ENCODE results near the gene NFIA. TPM values are rescaled to one million over a fixed set of nuclear protein-coding genes. Genes with fewer than 3 reads are reported as not detected.

NFIA gene
- polyA plus RNA-seq, 4 donors: 1.6 to 9.7 (median 4.9) TPM

- peaks cover 4 to 22% (median 12%) of the 10 kb centered on the region in 3 donors for H3K4me1 ChIP-seq (ENCODE audit: control insufficient read depth in 3 of 3, insufficient read depth in 2 of 3, low read depth in 1 of 3, low read length in 2 of 3)
- no peaks in the 10 kb centered on the region for H3K27me3 ChIP-seq (ENCODE audit: control insufficient read depth in 3 of 3, insufficient read depth in 3 of 3, low read length in 3 of 3)
- 1 to 13% (median 2%) methylated on average over 12 to 14 of the region's 14 CpGs for WGBS, 3 donors
- peak overlapping the region; percentile 17 to 65 (median 35) for H3K27ac ChIP-seq (ENCODE audit: low read depth in 1 of 3, low read length in 2 of 3)
- no peaks in the 10 kb centered on the region for H3K9me3 ChIP-seq (ENCODE audit: control insufficient read depth in 2 of 2, insufficient read depth in 1 of 2, low read depth in 1 of 2, low read length in 1 of 2)
- peak overlapping the region in 2 of 3 donors; percentile 22 to 28 for H3K4me3 ChIP-seq (ENCODE audit: low read depth in 1 of 3, low read length in 3 of 3)
- DNase-seq (peak; percentile 75 to 77), FAIRE-seq (no peak)
- H3K36me3 ChIP-seq (ENCODE audit: control insufficient read depth in 3 of 3, insufficient read depth in 2 of 3, low read depth in 1 of 3, low read length in 3 of 3): no peaks in the 10 kb centered on the region
Measured at GRCh38 chr1:61079898-61080336, 2.4 kb upstream of the NFIA start.

DNA sequence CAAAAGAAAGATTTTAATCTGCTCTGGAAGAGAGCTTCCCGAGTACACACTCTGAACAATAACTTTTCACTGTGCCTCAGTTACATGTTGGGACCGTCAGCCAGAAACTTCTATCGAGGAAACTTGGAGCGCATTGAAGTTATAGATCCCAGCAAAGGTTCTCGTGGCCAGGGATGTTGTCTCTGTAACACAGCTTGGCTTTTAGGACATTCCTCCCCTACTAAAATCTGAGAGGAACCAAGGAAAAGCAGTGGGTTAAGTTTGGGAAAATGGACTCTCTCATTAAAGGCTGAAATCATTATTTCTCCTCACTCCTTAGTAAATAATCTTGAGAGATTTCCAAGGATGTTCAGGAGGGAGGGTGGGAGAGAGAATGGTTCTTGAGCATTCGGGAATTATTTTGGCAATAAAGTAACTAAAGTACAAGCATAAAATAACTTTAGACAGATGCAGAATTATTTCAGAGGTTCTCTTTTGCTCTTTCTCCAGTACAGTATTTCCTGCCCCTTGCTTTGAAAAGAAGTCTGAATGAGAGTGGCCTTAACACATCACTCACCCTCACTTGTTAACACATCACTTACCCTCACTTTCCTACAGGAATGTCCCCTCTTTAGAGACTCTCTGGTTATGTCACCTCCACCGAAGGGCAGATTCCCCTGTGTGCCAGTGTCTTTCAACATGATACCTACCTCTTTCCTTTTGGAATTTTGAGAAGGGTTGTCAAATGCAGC lies 1.8 kb upstream of the NFIA start:
- FAIRE-seq: no peak
- Histone ChIP-seq H3K9me3 (ENCODE audit: control insufficient read depth in 2 of 2, insufficient read depth in 1 of 2, low read depth in 1 of 2, low read length in 1 of 2) (no peaks in the 10 kb centered on the region), H3K27me3 (ENCODE audit: control insufficient read depth in 3 of 3, insufficient read depth in 3 of 3, low read length in 3 of 3) (no peaks in the 10 kb centered on the region), H3K4me1 (ENCODE audit: control insufficient read depth in 3 of 3, insufficient read depth in 2 of 3, low read depth in 1 of 3, low read length in 2 of 3) (peaks cover 4 to 22% (median 12%) of the 10 kb centered on the region in 3 donors), H3K27ac (ENCODE audit: low read depth in 1 of 3, low read length in 2 of 3) (peak overlapping the region in 2 of 3 donors; percentile 47 to 65), H3K4me3 (ENCODE audit: low read depth in 1 of 3, low read length in 3 of 3) (peak overlapping the region in 1 of 3 donors; percentile 22), H3K36me3 (ENCODE audit: control insufficient read depth in 3 of 3, insufficient read depth in 2 of 3, low read depth in 1 of 3, low read length in 3 of 3) (no peaks in the 10 kb centered on the region)
- WGBS, 3 donors: 21 to 27% (median 26%) methylated on average over 7 of the region's 7 CpGs
- peak in 1 of 2 donors; percentile 16 for DNase-seq

- H3K4me1 ChIP-seq (ENCODE audit: control insufficient read depth in 3 of 3, insufficient read depth in 2 of 3, low read depth in 1 of 3, low read length in 2 of 3): peaks cover 4 to 22% (median 12%) of the 10 kb centered on the region in 3 donors
Measured at GRCh38 chr1:61081144-61081685, 1.1 kb upstream of the NFIA start.

GRCh38 chr1:61081686-61082310 lies 563 bp upstream of the NFIA start:
- peak; percentile 49 to 78 for DNase-seq
- Histone ChIP-seq H3K36me3 (ENCODE audit: control insufficient read depth in 3 of 3, insufficient read depth in 2 of 3, low read depth in 1 of 3, low read length in 3 of 3) (no peaks in the 10 kb centered on the region), H3K9me3 (ENCODE audit: control insufficient read depth in 2 of 2, insufficient read depth in 1 of 2, low read depth in 1 of 2, low read length in 1 of 2) (no peaks in the 10 kb centered on the region), H3K4me1 (ENCODE audit: control insufficient read depth in 3 of 3, insufficient read depth in 2 of 3, low read depth in 1 of 3, low read length in 2 of 3) (peaks cover 4 to 22% (median 12%) of the 10 kb centered on the region in 3 donors), H3K27me3 (ENCODE audit: control insufficient read depth in 3 of 3, insufficient read depth in 3 of 3, low read length in 3 of 3) (no peaks in the 10 kb centered on the region), H3K27ac (ENCODE audit: low read depth in 1 of 3, low read length in 2 of 3) (peak overlapping the region in 2 of 3 donors; percentile 65 to 81), H3K4me3 (ENCODE audit: low read depth in 1 of 3, low read length in 3 of 3) (peak overlapping the region; percentile 74 to 83 (median 81))
- WGBS, 3 donors: 1% methylated on average over 34 to 41 of the region's 41 CpGs
- no peak for FAIRE-seq

More at GRCh38 chr1:61081144-61081685, 1.1 kb upstream of the NFIA start:
- no peaks in the 10 kb centered on the region for H3K36me3 ChIP-seq (ENCODE audit: control insufficient read depth in 3 of 3, insufficient read depth in 2 of 3, low read depth in 1 of 3, low read length in 3 of 3)
- FAIRE-seq (no peak), DNase-seq (peak in 1 of 2 donors; percentile 16)
- H3K27ac ChIP-seq (ENCODE audit: low read depth in 1 of 3, low read length in 2 of 3): peak overlapping the region in 2 of 3 donors; percentile 65 to 81
- H3K9me3 ChIP-seq (ENCODE audit: control insufficient read depth in 2 of 2, insufficient read depth in 1 of 2, low read depth in 1 of 2, low read length in 1 of 2): no peaks in the 10 kb centered on the region
- H3K27me3 ChIP-seq (ENCODE audit: control insufficient read depth in 3 of 3, insufficient read depth in 3 of 3, low read length in 3 of 3): no peaks in the 10 kb centered on the region
- peak overlapping the region; percentile 74 to 83 (median 81) for H3K4me3 ChIP-seq (ENCODE audit: low read depth in 1 of 3, low read length in 3 of 3)
- 8 to 9% (median 9%) methylated on average over 8 of the region's 8 CpGs for WGBS, 3 donors

GRCh38 chr1:61083013-61083806 lies 849 bp downstream of the NFIA start:
- 0 to 1% (median 1%) methylated on average over 81 to 105 of the region's 105 CpGs for WGBS, 3 donors
- peaks cover 4 to 22% (median 12%) of the 10 kb centered on the region in 3 donors for H3K4me1 ChIP-seq (ENCODE audit: control insufficient read depth in 3 of 3, insufficient read depth in 2 of 3, low read depth in 1 of 3, low read length in 2 of 3)
- FAIRE-seq: no peak

DNA sequence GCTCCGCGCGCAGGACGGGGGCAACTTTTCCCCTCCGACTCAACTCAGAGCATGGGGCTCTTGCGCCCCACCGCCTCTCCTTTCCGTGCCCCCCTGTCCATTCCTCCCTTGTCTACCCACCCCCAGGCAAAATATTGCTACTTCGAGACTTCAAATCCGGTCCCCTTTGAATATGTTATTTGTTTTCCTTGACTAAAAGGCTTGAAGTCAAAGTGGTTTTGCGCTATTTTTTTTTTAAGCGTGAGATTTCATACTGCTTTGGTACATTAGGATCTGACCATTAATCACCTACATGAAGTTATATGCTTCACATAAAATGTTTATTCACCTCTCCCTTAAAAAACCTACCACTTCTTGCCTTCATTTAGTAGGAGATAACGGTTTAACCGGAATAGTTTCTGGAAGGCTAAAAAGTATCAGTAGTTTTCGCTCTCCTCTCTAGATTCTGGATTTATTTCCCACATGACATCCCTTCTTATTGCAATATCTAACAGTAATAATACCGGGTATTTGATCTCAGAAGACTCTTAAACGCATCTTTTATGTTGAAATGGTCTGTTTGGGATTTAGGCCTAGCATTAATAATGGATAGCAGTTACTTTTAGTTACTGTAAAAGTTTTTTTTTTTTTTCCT lies 1.6 kb downstream of the NFIA start:
- peak overlapping the region; percentile 67 to 83 (median 81) for H3K4me3 ChIP-seq (ENCODE audit: low read depth in 1 of 3, low read length in 3 of 3)
- peaks cover under 1 to 15% (median 7%) of the 10 kb centered on the region in 3 donors for H3K4me1 ChIP-seq (ENCODE audit: control insufficient read depth in 3 of 3, insufficient read depth in 2 of 3, low read depth in 1 of 3, low read length in 2 of 3)
- no peaks in the 10 kb centered on the region for H3K27me3 ChIP-seq (ENCODE audit: control insufficient read depth in 3 of 3, insufficient read depth in 3 of 3, low read length in 3 of 3)
- no peak for FAIRE-seq
- DNase-seq: no peak
- 9 to 16% (median 14%) methylated on average over 13 to 17 of the region's 17 CpGs for WGBS, 3 donors
- peak overlapping the region; percentile 42 to 96 (median 62) for H3K27ac ChIP-seq (ENCODE audit: low read depth in 1 of 3, low read length in 2 of 3)
- peaks cover 0 to 8% (median 0%) of the 10 kb centered on the region in 3 donors for H3K36me3 ChIP-seq (ENCODE audit: control insufficient read depth in 3 of 3, insufficient read depth in 2 of 3, low read depth in 1 of 3, low read length in 3 of 3)
- no peaks in the 10 kb centered on the region for H3K9me3 ChIP-seq (ENCODE audit: control insufficient read depth in 2 of 2, insufficient read depth in 1 of 2, low read depth in 1 of 2, low read length in 1 of 2)

More at GRCh38 chr1:61083013-61083806, 849 bp downstream of the NFIA start:
- H3K36me3 ChIP-seq (ENCODE audit: control insufficient read depth in 3 of 3, insufficient read depth in 2 of 3, low read depth in 1 of 3, low read length in 3 of 3): peaks cover 0 to 3% (median 0%) of the 10 kb centered on the region in 3 donors
- peak overlapping the region; percentile 62 to 96 (median 80) for H3K27ac ChIP-seq (ENCODE audit: low read depth in 1 of 3, low read length in 2 of 3)
- H3K9me3 ChIP-seq (ENCODE audit: control insufficient read depth in 2 of 2, insufficient read depth in 1 of 2, low read depth in 1 of 2, low read length in 1 of 2): no peaks in the 10 kb centered on the region
- H3K4me3 ChIP-seq (ENCODE audit: low read depth in 1 of 3, low read length in 3 of 3): peak overlapping the region; percentile 67 to 83 (median 81)
- no peaks in the 10 kb centered on the region for H3K27me3 ChIP-seq (ENCODE audit: control insufficient read depth in 3 of 3, insufficient read depth in 3 of 3, low read length in 3 of 3)
- peak; percentile 25 to 74 for DNase-seq

DNA sequence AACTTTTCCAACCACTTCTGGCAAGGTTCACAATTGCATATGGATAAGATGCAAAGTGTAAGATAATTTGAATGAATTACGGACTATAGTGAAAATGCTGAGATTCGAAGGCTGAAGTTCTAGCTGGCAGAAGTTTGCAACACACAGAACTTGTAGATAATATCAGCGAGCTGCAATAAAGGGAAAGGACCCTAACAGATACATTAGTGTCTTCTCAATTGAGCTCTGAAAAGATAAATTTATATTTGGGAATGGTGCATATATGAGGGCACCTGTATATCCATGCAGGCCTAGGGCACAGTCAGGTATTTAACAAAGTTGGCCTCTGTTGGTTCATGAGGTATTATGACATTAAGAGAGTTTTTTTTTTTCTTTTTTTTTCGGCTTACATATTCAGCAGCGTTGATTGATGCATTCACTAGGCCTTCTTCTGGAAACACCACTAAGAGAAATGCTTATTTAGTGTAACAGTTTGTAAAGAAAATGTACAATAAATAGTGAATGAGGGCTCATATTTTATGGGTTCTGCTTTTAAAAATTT lies 2.2 kb downstream of the NFIA start:
- WGBS, 3 donors: 17 to 27% (median 25%) methylated on average over 5 of the region's 5 CpGs
- DNase-seq: no peak
- H3K27me3 ChIP-seq (ENCODE audit: control insufficient read depth in 3 of 3, insufficient read depth in 3 of 3, low read length in 3 of 3): no peaks in the 10 kb centered on the region

More for the DNA sequence above, 2.2 kb downstream of the NFIA start:
- Histone ChIP-seq H3K27ac (ENCODE audit: low read depth in 1 of 3, low read length in 2 of 3) (peak overlapping the region in 2 of 3 donors; percentile 20 to 42), H3K36me3 (ENCODE audit: control insufficient read depth in 3 of 3, insufficient read depth in 2 of 3, low read depth in 1 of 3, low read length in 3 of 3) (peaks cover 0 to 8% (median 0%) of the 10 kb centered on the region in 3 donors), H3K4me1 (ENCODE audit: control insufficient read depth in 3 of 3, insufficient read depth in 2 of 3, low read depth in 1 of 3, low read length in 2 of 3) (peaks cover 0 to 10% (median 7%) of the 10 kb centered on the region in 3 donors), H3K4me3 (ENCODE audit: low read depth in 1 of 3, low read length in 3 of 3) (peak overlapping the region in 1 of 3 donors; percentile 67), H3K9me3 (ENCODE audit: control insufficient read depth in 2 of 2, insufficient read depth in 1 of 2, low read depth in 1 of 2, low read length in 1 of 2) (no peaks in the 10 kb centered on the region)
- FAIRE-seq: no peak

Measured in small intestine (tissue), 7 donors.